MM.1S (cell line): Measurements from ENCODE around the gene DUSP14.

Experiments used
- DNase-seq: peaks from one replicate; pipeline ENCODE4 v3.0.0-alpha.2; 2015
- H2AFZ ChIP-seq: fragments of 300-600 bp; sonication (generic); 2 replicates; pipeline ENCODE4 v1.6.0; 2016; ENCODE audit warnings: antibody characterized with exemption, low read length
- H3F3A ChIP-seq: fragments of 300-600 bp; sonication (generic); 2 replicates; pipeline ENCODE4 v1.6.1; 2016; ENCODE audit warnings: mild to moderate bottlenecking, antibody characterized with exemption, low read length, moderate library complexity, mixed read lengths; ENCODE audit not compliant: insufficient read depth
- H3K27ac ChIP-seq: fragments of 300-600 bp; sonication (generic); 2 replicates; pipeline ENCODE4 v1.5.1; 2016; ENCODE audit warnings: mild to moderate bottlenecking, low read length
- H3K27me3 ChIP-seq: fragments of 300-600 bp; sonication (generic); replicated peaks from 2 replicates; pipeline ENCODE4 v1.6.0; 2016; ENCODE audit warnings: low read length; ENCODE audit not compliant: insufficient read depth
- H3K36me3 ChIP-seq: fragments of 300-600 bp; sonication (generic); replicated peaks from 2 replicates; pipeline ENCODE4 v1.6.1; 2016; ENCODE audit warnings: mild to moderate bottlenecking, low read length, mixed read lengths; ENCODE audit not compliant: insufficient read depth
- H3K4me1 ChIP-seq: fragments of 300-600 bp; sonication (generic); 2 replicates; pipeline ENCODE4 v1.6.1; 2016; ENCODE audit warnings: low read length, mixed read lengths
- H3K4me2 ChIP-seq: fragments of 300-600 bp; sonication (generic); 2 replicates; pipeline ENCODE4 v1.6.0; 2016; ENCODE audit warnings: low read depth, low read length
- H3K4me3 ChIP-seq: fragments of 300-600 bp; sonication (generic); 2 replicates; pipeline ENCODE4 v1.5.1; 2016; ENCODE audit warnings: low read length, mixed read lengths
- H3K79me2 ChIP-seq: fragments of 300-600 bp; sonication (generic); 2 replicates; pipeline ENCODE4 v1.6.1; 2016; ENCODE audit warnings: mixed run types, low read length, mixed read lengths
- H3K9ac ChIP-seq: fragments of 300-600 bp; sonication (generic); 2 replicates; pipeline ENCODE4 v1.6.1; 2016; ENCODE audit warnings: low read length, mixed read lengths
- H3K9me2 ChIP-seq: fragments of 300-600 bp; sonication (generic); replicated peaks from 2 replicates; pipeline ENCODE4 v1.6.1; 2016; ENCODE audit warnings: mild to moderate bottlenecking, low read length, mixed read lengths; ENCODE audit not compliant: insufficient read depth
- H3K9me3 ChIP-seq: fragments of 300-600 bp; sonication (generic); replicated peaks from 2 replicates; pipeline ENCODE4 v1.6.1; 2016; ENCODE audit warnings: mild to moderate bottlenecking, low read length, mixed read lengths; ENCODE audit not compliant: insufficient read depth
- H4K20me1 ChIP-seq: fragments of 300-600 bp; sonication (generic); 2 replicates; pipeline ENCODE4 v1.6.1; 2016; ENCODE audit warnings: mild to moderate bottlenecking, low read length, moderate library complexity, mixed read lengths; ENCODE audit not compliant: insufficient read depth
- CTCF ChIP-seq: fragments of 300-600 bp; sonication (generic); IDR thresholded peaks from 2 replicates; pipeline ENCODE4 v1.5.1; 2016; ENCODE audit warnings: antibody characterized with exemption, low read length, mixed read lengths
- EZH2 ChIP-seq: fragments of 300-600 bp; sonication (generic); optimal IDR thresholded peaks from 2 replicates; pipeline ENCODE3; 2017; ENCODE audit warnings: low read depth, mild to moderate bottlenecking, antibody characterized with exemption, low read length, mixed read lengths
- EZH2phosphoT487 ChIP-seq: fragments of 300-600 bp; sonication (generic); IDR thresholded peaks from 2 replicates; pipeline ENCODE4 v1.6.1; 2018; ENCODE audit warnings: antibody characterized with exemption, low read length

The DUSP14 gene

GRCh38 chr17:37463039-37463438 lies 26.7 kb upstream of the DUSP14 start:
- Histone ChIP-seq H3K9me3 (no peaks in the 10 kb centered on the region), H4K20me1 (no peaks in the 10 kb centered on the region), H2AFZ (no peak overlapping the region), H3K9ac (no peak overlapping the region), H3F3A (no peaks in the 10 kb centered on the region), H3K4me2 (no peak overlapping the region), H3K9me2 (no peaks in the 10 kb centered on the region), H3K36me3 (no peaks in the 10 kb centered on the region), H3K27me3 (no peaks in the 10 kb centered on the region), H3K79me2 (no peaks in the 10 kb centered on the region), H3K4me3 (no peak overlapping the region), H3K27ac (no peak overlapping the region), H3K4me1 (no peaks in the 10 kb centered on the region)
- DNase-seq: no peak
- no peak for TF ChIP-seq EZH2
- no peak for TF ChIP-seq EZH2phosphoT487
- no peak for TF ChIP-seq CTCF

GRCh38 chr17:37465069-37465616 lies 24.5 kb upstream of the DUSP14 start:
- no peak overlapping the region for H3K4me2 ChIP-seq
- no peaks in the 10 kb centered on the region for H4K20me1 ChIP-seq
- no peaks in the 10 kb centered on the region for H3K4me1 ChIP-seq
- H3K27me3 ChIP-seq: no peaks in the 10 kb centered on the region
- no peak for DNase-seq
- H2AFZ ChIP-seq: no peak overlapping the region
- no peak overlapping the region for H3K4me3 ChIP-seq
- no peak overlapping the region for H3K9ac ChIP-seq
- no peak overlapping the region for H3K27ac ChIP-seq
- H3K36me3 ChIP-seq: no peaks in the 10 kb centered on the region
- no peaks in the 10 kb centered on the region for H3F3A ChIP-seq
- TF ChIP-seq EZH2 (no peak), CTCF (no peak), EZH2phosphoT487 (no peak)
- H3K9me3 ChIP-seq: no peaks in the 10 kb centered on the region
- H3K9me2 ChIP-seq: no peaks in the 10 kb centered on the region
- H3K79me2 ChIP-seq: no peaks in the 10 kb centered on the region

GRCh38 chr17:37466471-37466870 lies 23.2 kb upstream of the DUSP14 start:
- H3F3A ChIP-seq: no peaks in the 10 kb centered on the region
- no peaks in the 10 kb centered on the region for H4K20me1 ChIP-seq
- DNase-seq: no peak
- H3K27ac ChIP-seq: no peak overlapping the region
- no peak overlapping the region for H2AFZ ChIP-seq
- H3K27me3 ChIP-seq: no peaks in the 10 kb centered on the region
- no peaks in the 10 kb centered on the region; the same call in 1 of the 2 replicates for H3K36me3 ChIP-seq
- no peak overlapping the region for H3K4me2 ChIP-seq
- H3K79me2 ChIP-seq: no peaks in the 10 kb centered on the region
- H3K9me3 ChIP-seq: no peaks in the 10 kb centered on the region
- TF ChIP-seq CTCF (no peak), EZH2 (no peak)
- H3K4me3 ChIP-seq: no peak overlapping the region
- H3K4me1 ChIP-seq: no peaks in the 10 kb centered on the region
- no peak overlapping the region for H3K9ac ChIP-seq
- H3K9me2 ChIP-seq: no peaks in the 10 kb centered on the region
